GM15510 (cell line): ENCODE results near the gene SART1.

Experiments
- POLR2A ChIP-seq: IDR thresholded peaks from 3 replicates; pipeline ENCODE4 v1.6.1; 2011; ENCODE audit warnings: borderline replicate concordance; ENCODE audit not compliant: insufficient read length; ENCODE audit errors: extremely low read depth

Gene SART1

GRCh38 chr11:65945941-65946558 is 15.5 kb upstream of the SART1 start:
- TF ChIP-seq POLR2A = no peak

GRCh38 chr11:65946655-65947054 is 14.9 kb upstream of the SART1 start:
- TF ChIP-seq POLR2A = no peak

- TF ChIP-seq POLR2A = no peak
These were observed 14.4 kb upstream of the SART1 start for GRCh38 chr11:65947133-65947532.

GRCh38 chr11:65947603-65948125 is 13.9 kb upstream of the SART1 start:
- TF ChIP-seq POLR2A = no peak

GRCh38 chr11:65952052-65952521 is 9.4 kb upstream of the SART1 start:
- no peak for TF ChIP-seq POLR2A

- TF ChIP-seq POLR2A = no peak
These were observed 8.1 kb upstream of the SART1 start for GRCh38 chr11:65953471-65953870.

- TF ChIP-seq POLR2A = no peak
These were observed 6.8 kb upstream of the SART1 start for GRCh38 chr11:65954771-65955170.

GRCh38 chr11:65958291-65958690 is 3.2 kb upstream of the SART1 start:
- TF ChIP-seq POLR2A = no peak

GRCh38 chr11:65958774-65959420 is 2.6 kb upstream of the SART1 start:
- no peak for TF ChIP-seq POLR2A

- no peak for TF ChIP-seq POLR2A
These were observed 689 bp upstream of the SART1 start for GRCh38 chr11:65960824-65961266.

- no peak for TF ChIP-seq POLR2A
These were observed 619 bp downstream of the SART1 start for GRCh38 chr11:65962141-65962564.

GRCh38 chr11:65964906-65965305 is 3.4 kb downstream of the SART1 start:
- no peak for TF ChIP-seq POLR2A

- TF ChIP-seq POLR2A = no peak
These were observed 4.6 kb downstream of the SART1 start for GRCh38 chr11:65965986-65966762.

- no peak for TF ChIP-seq POLR2A
These were observed 5.9 kb downstream of the SART1 start for GRCh38 chr11:65967329-65967934.

- TF ChIP-seq POLR2A = no peak
These were observed 7.3 kb downstream of the SART1 start for GRCh38 chr11:65968600-65969482.

- no peak for TF ChIP-seq POLR2A
These were observed 10.6 kb downstream of the SART1 start for GRCh38 chr11:65972116-65972515.
